Measurements from ENCODE around the gene VPS26A. TPM values are rescaled to one million over a fixed set of nuclear protein-coding genes. Genes with fewer than 3 reads are reported as not detected.
A peak's percentile ranks its signal among the peaks of the same experiment; 100 is the strongest.

The VPS26A gene
- total RNA-seq, 2 experiments from 2014 or later: 57.1 to 63.4 TPM

GRCh38 chr10:69215405-69216171 lies 91.6 kb downstream of the VPS26A start:
- peaks cover 51% of the 10 kb centered on the region for H3K4me1 Mint-ChIP-seq
- DNase-seq: peak; percentile 66
- H3K27me3 Mint-ChIP-seq: no peaks in the 10 kb centered on the region
- H3K4me3 Mint-ChIP-seq: peak overlapping the region; percentile 15
- peaks cover 3% of the 10 kb centered on the region for H3K36me3 Mint-ChIP-seq (ENCODE audit: low read depth)
- ChIA-PET CTCF (interaction anchor here (1.0 to 5.6 kb wide), 3 partner anchors 10 to 192 kb away, joined by 3 to 43 read pairs (median 15); no protein-coding TSS in a partner anchor), POLR2A (interaction anchor here (0.7 to 7.3 kb wide), 8 partner anchors 10 to 91 kb away, joined by 3 to 98 read pairs (median 8); partner anchors contain the start of gene SUPV3L1)
- H3K27ac Mint-ChIP-seq: peak overlapping the region; percentile 83
- no peaks in the 10 kb centered on the region for H3K9me3 Mint-ChIP-seq

DNA sequence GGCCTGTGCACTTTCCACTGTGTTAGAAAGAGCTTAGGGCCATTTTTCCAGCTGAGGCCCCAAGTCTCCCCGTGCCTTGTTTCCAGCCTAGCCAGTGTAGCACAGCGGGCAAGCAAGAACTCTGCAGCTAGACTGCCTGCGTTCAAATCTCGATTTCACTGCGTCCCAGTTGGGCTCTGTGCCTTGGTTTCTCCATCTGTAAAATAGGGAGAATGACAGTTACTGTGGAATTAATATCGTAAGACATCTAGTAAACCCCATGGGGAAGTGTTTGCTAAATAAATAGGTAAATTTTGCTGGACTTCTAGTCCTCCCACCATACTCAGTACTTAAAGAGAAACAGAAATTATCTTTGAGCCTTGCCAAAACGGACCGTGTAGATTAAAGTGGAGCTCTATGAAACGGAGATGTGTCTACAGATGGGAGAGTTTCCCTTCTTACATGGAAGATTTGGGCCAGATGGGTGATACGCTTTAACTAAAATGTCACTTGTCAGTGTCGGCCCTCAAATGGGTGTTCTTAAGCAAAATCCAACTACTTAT lies 92.7 kb downstream of the VPS26A start:
- POLR2A ChIA-PET: interaction anchor here (0.6 to 7.3 kb wide), 7 partner anchors 9 to 170 kb away, joined by 3 to 98 read pairs (median 11); no protein-coding TSS in a partner anchor

GRCh38 chr10:69217119-69217754 lies 93.3 kb downstream of the VPS26A start:
- Mint-ChIP-seq H3K36me3 (ENCODE audit: low read depth) (peaks cover 3% of the 10 kb centered on the region), H3K27me3 (no peaks in the 10 kb centered on the region), H3K4me3 (no peak overlapping the region), H3K9me3 (no peaks in the 10 kb centered on the region), H3K27ac (no peak overlapping the region), H3K4me1 (peaks cover 64% of the 10 kb centered on the region)
- ChIA-PET CTCF (interaction anchor here (0.5 to 5.6 kb wide), 3 partner anchors 12 to 230 kb away, joined by 4 to 43 read pairs (median 15); no protein-coding TSS in a partner anchor), POLR2A (interaction anchor here (0.6 to 7.3 kb wide), 4 partner anchors 8 to 170 kb away, joined by 3 to 98 read pairs (median 26); no protein-coding TSS in a partner anchor)
- no peak for DNase-seq

More for the DNA sequence above, 92.7 kb downstream of the VPS26A start:
- H3K27ac Mint-ChIP-seq: peak overlapping the region; percentile 11
- no peak for DNase-seq
- no peaks in the 10 kb centered on the region for H3K9me3 Mint-ChIP-seq
- H3K4me1 Mint-ChIP-seq: peaks cover 61% of the 10 kb centered on the region
- H3K4me3 Mint-ChIP-seq: no peak overlapping the region
- CTCF ChIA-PET: interaction anchor here (3.6 to 5.6 kb wide), 2 partner anchors 11 to 12 kb away, joined by 15 to 43 read pairs; no protein-coding TSS in a partner anchor
- H3K27me3 Mint-ChIP-seq: no peaks in the 10 kb centered on the region
- H3K36me3 Mint-ChIP-seq (ENCODE audit: low read depth): peaks cover 3% of the 10 kb centered on the region

- Mint-ChIP-seq H3K4me3 (no peak overlapping the region), H3K9me3 (no peaks in the 10 kb centered on the region), H3K27ac (no peak overlapping the region), H3K27me3 (no peaks in the 10 kb centered on the region), H3K36me3 (ENCODE audit: low read depth) (no peaks in the 10 kb centered on the region), H3K4me1 (peaks cover 69% of the 10 kb centered on the region)
- CTCF ChIA-PET: no interaction called here
- DNase-seq: no peak
- POLR2A ChIA-PET: interaction anchor here (7.3 kb wide), 1 partner anchor 13 kb away, joined by 98 read pairs; no protein-coding TSS in a partner anchor
These were observed 94.9 kb downstream of the VPS26A start for GRCh38 chr10:69218831-69219230.

DNA sequence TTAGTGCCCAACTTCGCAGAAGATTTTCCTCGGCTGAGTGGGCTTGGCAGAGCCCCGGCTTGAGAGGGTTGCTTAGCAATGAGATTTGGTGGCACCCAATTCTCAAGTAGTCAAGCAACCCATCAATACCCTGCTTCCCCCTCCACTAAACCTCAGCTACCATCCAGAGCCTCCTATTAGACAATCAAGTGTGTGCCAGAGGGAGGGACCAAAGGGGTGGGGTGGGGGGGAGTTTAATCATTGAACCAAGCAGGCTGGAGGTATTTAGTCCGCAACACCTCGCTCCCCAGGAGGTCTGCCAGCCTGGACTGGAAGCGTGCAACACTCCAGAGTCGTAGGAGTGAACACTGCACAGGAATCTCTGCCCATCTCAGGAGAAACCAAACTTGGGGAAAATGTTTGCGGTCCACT lies 96.1 kb downstream of the VPS26A start, which contains the start of gene HKDC1:
HKDC1 (plus strand) TSS at position 292 of the 411 bp plus-strand sequence; CDS start at position 396, 104 bp downstream.
- H3K27me3 Mint-ChIP-seq: no peaks in the 10 kb centered on the region
- H3K36me3 Mint-ChIP-seq (ENCODE audit: low read depth): no peaks in the 10 kb centered on the region
- no peaks in the 10 kb centered on the region for H3K9me3 Mint-ChIP-seq
- H3K4me3 Mint-ChIP-seq: no peak within 1 kb of the TSS
- peak within 1 kb of the TSS; percentile 50 for H3K27ac Mint-ChIP-seq
- peaks cover 66% of the 10 kb centered on the region for H3K4me1 Mint-ChIP-seq
- POLR2A ChIA-PET: interaction anchor here (1.1 to 1.2 kb wide), 2 partner anchors 19 to 40 kb away, joined by 4 to 5 read pairs; partner anchors contain the start of gene SUPV3L1
- CTCF ChIA-PET: interaction anchor here (0.8 to 1.6 kb wide), 2 partner anchors 9 to 14 kb away, joined by 3 to 8 read pairs; no protein-coding TSS in a partner anchor
- DNase-seq: no peak

- CTCF ChIA-PET: interaction anchor here (0.8 to 1.6 kb wide), 2 partner anchors 9 to 14 kb away, joined by 3 to 8 read pairs; no protein-coding TSS in a partner anchor
- peaks cover 67% of the 10 kb centered on the region for H3K4me1 Mint-ChIP-seq
- peak overlapping the region; percentile 50 for H3K27ac Mint-ChIP-seq
These were observed 96.5 kb downstream of the VPS26A start for GRCh38 chr10:69220507-69220906.

More at GRCh38 chr10:69220507-69220906, 96.5 kb downstream of the VPS26A start:
- Mint-ChIP-seq H3K9me3 (no peaks in the 10 kb centered on the region), H3K36me3 (ENCODE audit: low read depth) (no peaks in the 10 kb centered on the region), H3K27me3 (no peaks in the 10 kb centered on the region), H3K4me3 (no peak overlapping the region)
- POLR2A ChIA-PET: interaction anchor here (1.1 to 1.2 kb wide), 2 partner anchors 20 to 40 kb away, joined by 4 to 5 read pairs; partner anchors contain the start of gene SUPV3L1
- no peak for DNase-seq

Other genes with a start within 250 kb of the VPS26A start
- 10 to 100 TPM; 51.9 to 56.2 TPM for gene DDX50, start 222.9 kb upstream of the VPS26A start, total RNA-seq
- gene DDX21, start 168.0 kb upstream of the VPS26A start, total RNA-seq: 10 to 100 TPM; 82.3 to 82.7 TPM
- 10 to 100 TPM; 16.4 to 18.3 TPM for gene KIFBP, start 135.4 kb upstream of the VPS26A start, total RNA-seq
- gene SRGN, start 36.1 kb upstream of the VPS26A start, total RNA-seq: 100 to 1,000 TPM; 468 to 474 TPM
- gene SUPV3L1, start 56.1 kb downstream of the VPS26A start, total RNA-seq: 10 to 100 TPM; 34.6 to 39.1 TPM
- gene HKDC1, start 96.2 kb downstream of the VPS26A start, total RNA-seq: 1 to 10 TPM; 4.1 to 4.2 TPM
- gene HK1, start 154.3 kb downstream of the VPS26A start, total RNA-seq: 100 to 1,000 TPM; 142 to 146 TPM

All from activated CD4-positive, alpha-beta memory T cell treated with anti-CD3 and anti-CD28 coated beads, Interleukin-2, amount 10 ng/mL, durations not matched to agents 7 days and 5 days (primary cell).